ENCODE results near the gene SLC10A6. TPM values are rescaled to one million over a fixed set of nuclear protein-coding genes. Genes with fewer than 3 reads are reported as not detected.

SLC10A6 gene
- total and polyA plus RNA-seq, 10 of the 15 experiments (the other 5 are each of a cell fraction or from before 2014, with no cell fraction given), result 0.05 TPM; not detected in 9

GRCh38 chr4:86898562-86898961 is 49.4 kb upstream of the SLC10A6 start:
- POLR2A ChIA-PET, result no interaction called here
- Histone ChIP-seq H3K9me3 (replicated peaks; ENCODE audit: control insufficient read depth, insufficient read depth, low read length) (no peaks in the 10 kb centered on the region), H3K4me2 (ENCODE audit: control insufficient read depth, insufficient read depth) (no peak overlapping the region), H3K27me3 (replicated peaks in 1 of 2; ENCODE audit: control insufficient read depth in 2 of 2, insufficient read depth in 2 of 2, low read length in 1 of 2) (no peaks in the 10 kb centered on the region), H3K4me1 (ENCODE audit: control insufficient read depth, insufficient read depth, low read length) (no peaks in the 10 kb centered on the region), H4K20me1 (ENCODE audit: control insufficient read depth, insufficient read depth) (no peaks in the 10 kb centered on the region), H3K4me3 (no peak overlapping the region), H3K36me3 (ENCODE audit: control insufficient read depth in 2 of 2, insufficient read depth in 2 of 2, low read length in 1 of 2) (no peaks in the 10 kb centered on the region), H2AFZ (ENCODE audit: control insufficient read depth, low read depth, low read length) (no peak overlapping the region), H3K27ac (ENCODE audit: control insufficient read depth, insufficient read depth) (no peak overlapping the region), H3K9ac (ENCODE audit: control insufficient read depth, insufficient read depth, low read length) (no peak overlapping the region), H3K79me2 (ENCODE audit: control insufficient read depth, insufficient read depth, low read length) (no peaks in the 10 kb centered on the region)
- FAIRE-seq (no peak), ATAC-seq (peak; percentile 57; the same call in 2 of the 3 replicates), DNase-seq (ENCODE audit: low read depth, low spot score) (no peak)
- SMC1A ChIA-PET (ENCODE audit: uncharacterized antibody, unreplicated experiment), result interaction anchor here (0.6 to 6.1 kb wide), 5 partner anchors 22 to 403 kb away, joined by 3 to 75 read pairs (median 3); no protein-coding TSS in a partner anchor
- RAD21 ChIA-PET (ENCODE audit: unreplicated experiment), result interaction anchor here (1.0 to 2.0 kb wide), 6 partner anchors 36 to 402 kb away, joined by 3 to 10 read pairs (median 4); partner anchors contain the start of gene AFF1
- in situ Hi-C loops (cut with MboI) (loop anchor here (5.0 kb wide), 1 partner anchor 401 kb away; no protein-coding TSS in a partner anchor), intact Hi-C loops (cut with micrococcal nuclease; ENCODE audit: unreplicated experiment) (loop anchor here (10.0 kb wide), 1 partner anchor 854 kb away; no protein-coding TSS in a partner anchor)
- CTCF ChIA-PET, result interaction anchor here (0.5 to 11.3 kb wide), 8 partner anchors 21 to 407 kb away, joined by 3 to 207 read pairs (median 5); partner anchors contain the start of gene PTPN13
- TF ChIP-seq CTCF (IDR thresholded peaks at IDR 0.05 in 2 of 3, conservative IDR thresholded peaks at IDR 0.05 in 1 of 3; ENCODE audit: control insufficient read depth in 2 of 3, extremely low read depth in 1 of 3, insufficient read depth in 1 of 3, low read depth in 3 of 3, low read length in 3 of 3) (peak in 2 of 3 experiments; percentile 15 to 43; a peak in 3 of 6 replicates), SMC3 (IDR thresholded peaks at IDR 0.05; ENCODE audit: borderline replicate concordance, low read length) (peak; percentile 11; the same call in 1 of the 2 replicates), SUZ12 (IDR thresholded peaks at IDR 0.05; ENCODE audit: unreplicated experiment) (no peak), RAD21 (IDR thresholded peaks at IDR 0.05; ENCODE audit: insufficient read depth, low read depth, low read length) (peak; percentile 54)
- BruUV-seq (replicated peaks), result no TSS peak
- 79% methylated on average over 4 of the region's 4 CpGs for WGBS (ENCODE audit: insufficient coverage, insufficient replicate concordance, low lambda C conversion rate, missing lambda C conversion rate)
